ENCODE data around the gene C6orf47.

DNA sequence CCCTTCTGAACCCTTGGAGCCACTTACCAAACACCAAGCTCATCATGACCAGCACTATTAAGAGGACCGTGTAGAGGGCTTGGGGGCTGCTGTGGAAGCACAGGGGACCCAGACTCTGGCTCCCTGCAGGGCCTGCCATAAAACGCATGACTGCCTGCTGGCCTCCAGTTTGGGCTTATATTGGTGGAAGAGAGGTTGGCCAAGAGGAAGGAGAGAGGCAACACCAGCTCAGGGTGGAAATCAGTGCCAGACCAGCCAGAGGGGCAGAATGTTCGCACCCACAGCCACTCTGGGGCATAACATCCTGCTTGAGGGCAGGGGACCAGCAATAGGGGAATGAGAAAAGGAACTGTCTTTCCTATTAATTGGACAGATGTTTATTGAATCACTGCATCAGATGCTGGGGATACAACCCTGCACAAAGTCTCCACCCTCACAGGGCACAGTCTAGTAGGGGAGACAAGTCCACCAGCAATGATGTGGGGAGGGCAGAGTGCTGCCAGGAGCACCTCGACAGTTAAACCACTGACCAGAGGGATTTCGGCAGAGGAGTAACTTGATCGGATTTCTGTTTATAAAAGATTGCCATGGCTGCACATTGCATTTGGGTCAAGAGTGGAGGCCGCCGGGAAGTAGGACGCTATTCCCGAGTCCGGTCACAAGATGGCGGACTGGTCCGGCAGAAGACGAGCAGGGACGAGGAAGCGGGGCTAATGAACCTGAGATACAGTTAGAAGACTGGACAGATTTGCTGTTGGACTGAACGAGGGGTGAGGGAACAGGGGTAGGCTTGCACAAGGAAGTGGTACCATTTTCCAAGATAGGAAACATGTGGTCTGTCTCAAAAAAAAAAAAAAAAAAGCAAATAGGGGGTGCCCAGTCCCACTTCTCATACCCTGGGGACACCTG, 19.9 kb upstream of the C6orf47 start, which contains the start of gene LY6G5C:
- TF ChIP-seq EZH2 (IDR thresholded peaks at IDR 0.05; ENCODE audit: low read depth), result no peak
- TF ChIP-seq, protein P1, sequence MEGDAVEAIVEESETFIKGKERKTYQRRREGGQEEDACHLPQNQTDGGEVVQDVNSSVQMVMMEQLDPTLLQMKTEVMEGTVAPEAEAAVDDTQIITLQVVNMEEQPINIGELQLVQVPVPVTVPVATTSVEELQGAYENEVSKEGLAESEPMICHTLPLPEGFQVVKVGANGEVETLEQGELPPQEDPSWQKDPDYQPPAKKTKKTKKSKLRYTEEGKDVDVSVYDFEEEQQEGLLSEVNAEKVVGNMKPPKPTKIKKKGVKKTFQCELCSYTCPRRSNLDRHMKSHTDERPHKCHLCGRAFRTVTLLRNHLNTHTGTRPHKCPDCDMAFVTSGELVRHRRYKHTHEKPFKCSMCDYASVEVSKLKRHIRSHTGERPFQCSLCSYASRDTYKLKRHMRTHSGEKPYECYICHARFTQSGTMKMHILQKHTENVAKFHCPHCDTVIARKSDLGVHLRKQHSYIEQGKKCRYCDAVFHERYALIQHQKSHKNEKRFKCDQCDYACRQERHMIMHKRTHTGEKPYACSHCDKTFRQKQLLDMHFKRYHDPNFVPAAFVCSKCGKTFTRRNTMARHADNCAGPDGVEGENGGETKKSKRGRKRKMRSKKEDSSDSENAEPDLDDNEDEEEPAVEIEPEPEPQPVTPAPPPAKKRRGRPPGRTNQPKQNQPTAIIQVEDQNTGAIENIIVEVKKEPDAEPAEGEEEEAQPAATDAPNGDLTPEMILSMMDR (conservative IDR thresholded peaks at IDR 0.05), result peak; percentile 54
